Epidermal melanocyte (primary cell): ENCODE data around the gene FOXP1.

ENCODE experiments used
- DNase-seq: peaks from one replicate; pipeline ENCODE4 v3.0.0; 2011; ENCODE audit warnings: low spot score; ENCODE audit not compliant: insufficient read length

Gene FOXP1

DNA sequence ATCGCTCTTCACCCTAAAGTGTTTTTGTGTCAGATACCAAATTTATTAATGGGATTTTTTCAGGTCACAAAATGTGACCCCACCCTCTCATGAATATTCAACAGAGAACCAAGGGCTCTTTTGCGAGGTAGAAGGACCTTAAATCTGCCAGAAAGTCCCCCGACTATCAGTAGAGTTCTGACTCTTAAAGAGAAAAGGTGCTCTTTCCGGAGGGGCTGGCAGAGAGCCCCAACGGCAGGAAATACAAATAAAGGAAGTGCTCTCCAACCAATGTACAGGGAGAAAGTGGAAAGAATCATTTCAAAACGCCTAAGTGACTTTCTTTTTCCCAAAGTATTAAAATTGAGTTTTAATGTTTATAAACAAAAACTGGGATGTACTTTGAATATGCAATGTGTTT lies 517.2 kb downstream of the FOXP1 start:
- no peak for DNase-seq

DNA sequence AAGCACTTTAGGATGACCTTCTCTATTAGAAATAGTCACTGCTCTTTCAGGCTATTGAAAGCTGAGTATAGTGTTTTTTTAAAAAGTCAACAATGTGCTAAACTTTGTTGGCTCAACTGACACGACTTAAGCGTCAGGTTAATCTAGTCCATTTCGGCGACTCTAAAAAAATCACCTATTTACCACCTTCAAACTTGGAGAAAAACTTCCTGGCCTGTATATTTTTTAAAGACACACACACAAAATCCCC lies 517.8 kb downstream of the FOXP1 start:
- no peak for DNase-seq

GRCh38 chr3:71064956-71065763 lies 518.4 kb downstream of the FOXP1 start:
- no peak for DNase-seq

DNA sequence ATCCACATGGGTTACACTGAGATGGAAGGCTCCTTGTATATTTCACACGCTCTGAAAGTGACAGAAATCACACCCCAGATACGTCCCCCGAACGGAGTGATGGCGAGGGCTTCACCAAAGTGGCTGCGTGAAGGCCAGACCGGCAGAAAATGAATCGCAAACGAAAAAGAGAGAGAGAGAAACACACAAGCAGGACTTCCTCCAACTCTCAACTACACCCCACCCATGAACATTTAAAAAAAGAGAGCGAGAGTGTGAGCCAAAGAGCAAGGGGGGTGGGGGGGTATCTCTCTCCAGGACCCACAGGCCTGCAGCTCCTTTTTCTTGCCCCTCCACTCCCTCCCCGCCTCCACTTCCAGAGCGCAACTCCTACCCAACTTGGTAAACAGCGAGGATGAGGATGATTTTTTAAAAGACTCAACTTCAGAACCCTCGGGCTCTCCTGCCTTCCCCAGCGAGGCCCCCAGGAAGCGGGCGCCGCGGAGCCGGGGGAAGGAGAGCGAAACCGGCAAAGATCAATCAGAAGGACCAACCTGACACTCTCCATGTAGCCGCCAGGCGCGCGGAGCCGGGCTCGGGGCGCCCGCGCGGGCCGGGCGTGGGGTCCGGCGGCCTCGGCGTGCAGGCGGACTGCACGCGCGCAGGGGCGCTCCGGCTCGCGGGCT lies 519.1 kb downstream of the FOXP1 start:
- no peak for DNase-seq

DNA sequence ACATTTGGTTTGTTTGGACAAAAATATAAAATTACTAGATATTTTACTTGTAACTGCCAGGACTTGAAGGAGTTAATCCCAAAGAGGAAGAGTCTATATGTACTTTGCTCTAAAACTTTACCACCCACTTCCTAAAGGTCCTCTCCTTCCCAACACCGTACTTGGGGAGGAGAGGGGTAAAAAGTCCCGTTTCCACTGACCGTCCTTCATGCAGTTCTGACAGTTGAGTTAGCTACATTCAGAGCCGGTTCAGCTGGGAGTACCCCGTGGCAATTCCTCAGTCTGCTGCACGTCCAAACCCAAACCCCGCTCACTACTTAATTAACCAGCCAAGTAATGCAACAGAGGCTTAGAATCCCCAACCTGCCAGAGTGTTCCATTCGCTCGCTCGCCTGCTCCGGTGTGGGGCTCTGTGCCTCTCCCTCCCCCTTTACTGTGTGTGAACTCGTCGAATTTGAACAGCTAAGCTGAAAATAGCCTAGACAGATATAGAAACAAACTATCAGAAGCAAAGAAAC lies 519.7 kb downstream of the FOXP1 start:
- peak; percentile 41 for DNase-seq

DNA sequence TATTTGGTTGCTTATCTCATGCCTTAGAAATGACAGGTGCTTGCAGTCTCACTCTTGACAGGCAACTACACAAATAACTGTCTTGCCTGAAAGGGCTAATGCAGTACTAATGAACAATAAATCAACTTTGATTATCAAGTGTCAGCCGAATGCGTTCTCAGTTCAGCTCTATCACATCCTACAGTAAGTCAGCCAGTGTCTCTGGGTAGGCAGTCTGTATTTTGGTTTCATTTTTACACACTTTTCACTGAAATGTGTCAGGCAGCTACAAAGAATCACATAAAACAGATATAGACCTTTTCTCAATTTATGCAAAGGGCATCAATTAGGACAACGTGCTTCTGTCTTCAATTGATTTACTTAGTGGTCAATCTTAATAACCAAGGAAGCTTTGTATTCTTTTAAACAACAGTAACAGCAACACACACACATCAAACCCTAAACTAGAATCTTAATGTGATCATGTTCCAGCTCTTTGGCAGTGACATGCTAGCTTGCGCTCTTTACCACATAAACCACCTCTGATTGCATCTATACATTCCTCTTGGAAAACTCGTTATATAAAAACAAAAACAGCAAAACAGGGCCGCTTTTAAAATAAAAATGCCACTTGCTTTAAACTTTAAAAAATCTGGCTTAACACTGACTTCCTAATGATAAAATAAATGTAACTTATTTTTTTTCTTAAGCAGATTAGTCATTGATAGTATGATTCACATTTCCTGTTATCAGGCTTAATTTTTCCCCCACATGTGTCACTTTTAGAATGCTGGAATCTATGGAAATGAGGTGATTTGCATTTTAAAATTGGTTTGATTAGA lies 520.4 kb downstream of the FOXP1 start:
- DNase-seq, result no peak

GRCh38 chr3:71062037-71062932 lies 521.2 kb downstream of the FOXP1 start:
- no peak for DNase-seq

GRCh38 chr3:71061581-71061980 lies 521.9 kb downstream of the FOXP1 start:
- DNase-seq, result no peak

DNA sequence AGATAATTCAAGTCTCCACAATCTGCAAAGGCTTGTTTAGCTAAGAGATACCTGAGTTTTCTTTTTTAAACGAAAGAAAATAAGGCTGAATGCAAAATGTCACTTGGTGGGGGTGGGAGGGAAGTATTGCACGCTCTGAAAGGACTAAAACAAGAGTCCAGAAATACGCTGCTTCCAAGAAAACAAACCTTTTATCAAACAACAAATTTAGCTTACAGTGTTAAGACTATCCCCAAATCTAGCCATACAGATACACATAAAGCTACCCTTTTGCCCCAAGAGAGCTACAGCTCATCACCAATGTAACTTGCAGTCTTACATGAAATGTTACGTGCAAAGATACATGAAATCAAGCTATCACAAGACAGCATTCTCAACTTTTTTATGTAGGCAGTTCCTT lies 522.5 kb downstream of the FOXP1 start:
- no peak for DNase-seq

- no peak for DNase-seq
Observed at GRCh38 chr3:71060536-71060935, 523.0 kb downstream of the FOXP1 start.

DNA sequence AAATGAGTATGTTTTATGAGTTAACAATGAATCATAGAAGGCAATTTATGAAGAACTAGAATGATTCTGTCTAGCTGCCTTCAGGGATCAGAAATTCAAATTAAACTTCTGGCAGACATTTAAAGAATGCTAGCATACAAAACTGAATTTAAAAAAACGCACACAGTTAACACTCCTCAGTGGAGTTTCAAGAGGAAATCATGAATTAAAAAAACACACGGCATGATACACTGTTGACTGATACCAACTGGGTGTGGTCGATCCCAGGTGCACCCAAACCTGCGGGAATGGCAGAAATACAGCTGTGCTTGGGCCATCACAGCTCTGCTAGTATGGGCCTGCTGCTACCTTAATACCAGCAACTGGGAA lies 526.0 kb downstream of the FOXP1 start:
- DNase-seq, result no peak

DNA sequence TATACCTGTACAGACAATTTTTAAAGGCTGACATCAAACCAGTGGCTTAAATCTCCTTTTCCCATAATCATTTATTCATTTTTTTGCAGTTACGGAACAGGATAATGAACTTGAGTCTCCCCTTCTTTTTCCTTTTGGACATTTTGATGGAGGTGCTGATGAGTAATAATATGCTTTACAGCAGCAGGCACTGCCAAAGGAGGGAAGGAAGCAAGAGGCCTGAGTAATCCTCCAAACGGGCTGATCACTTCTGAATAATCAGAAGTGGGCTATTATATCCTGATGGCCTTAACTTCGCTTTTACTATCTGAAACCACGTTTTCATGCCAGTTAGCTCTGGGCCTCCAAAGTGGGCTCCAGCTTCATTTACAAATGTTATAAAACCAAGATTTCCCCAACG lies 527.2 kb downstream of the FOXP1 start:
- no peak for DNase-seq

- DNase-seq, result no peak
Observed at GRCh38 chr3:71055257-71056001, 528.1 kb downstream of the FOXP1 start.

DNA sequence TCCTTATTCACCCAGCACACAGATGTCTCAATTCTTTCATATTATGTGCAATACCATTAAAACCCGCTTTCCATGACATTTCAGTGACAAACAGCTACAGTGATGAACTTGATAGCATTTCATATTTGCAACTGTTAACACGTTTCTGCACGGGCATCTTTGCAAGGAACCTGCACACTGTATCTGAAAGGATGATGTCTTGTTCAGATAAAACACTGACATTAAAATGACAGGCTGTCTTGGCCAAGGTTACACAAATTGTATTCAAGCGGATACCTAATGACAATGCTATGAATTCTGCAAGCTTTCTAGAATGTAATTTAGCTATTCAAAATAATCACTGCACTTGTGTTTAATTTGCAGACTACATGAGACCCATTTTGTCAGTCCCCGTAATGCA lies 529.2 kb downstream of the FOXP1 start:
- no peak for DNase-seq

DNA sequence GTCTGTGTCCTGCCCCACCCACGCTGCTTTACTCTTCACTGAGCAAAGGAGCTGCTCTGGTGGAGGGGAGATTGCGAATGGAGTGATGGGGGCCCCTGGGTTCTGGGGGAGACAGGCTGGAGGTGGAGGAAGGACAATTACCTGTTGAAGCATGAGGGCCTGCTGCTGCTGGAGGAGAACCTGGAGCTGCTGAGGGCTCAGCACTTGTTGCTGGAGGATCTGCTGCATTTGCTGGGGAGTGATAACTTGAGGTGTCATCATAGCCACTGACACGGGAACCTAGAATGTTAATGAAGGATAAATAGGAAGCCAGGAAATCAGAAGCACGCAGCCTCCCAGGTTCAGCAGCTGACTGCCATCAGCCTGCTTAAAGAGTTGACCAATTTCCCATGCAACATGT lies 530.0 kb downstream of the FOXP1 start:
- DNase-seq, result no peak

DNA sequence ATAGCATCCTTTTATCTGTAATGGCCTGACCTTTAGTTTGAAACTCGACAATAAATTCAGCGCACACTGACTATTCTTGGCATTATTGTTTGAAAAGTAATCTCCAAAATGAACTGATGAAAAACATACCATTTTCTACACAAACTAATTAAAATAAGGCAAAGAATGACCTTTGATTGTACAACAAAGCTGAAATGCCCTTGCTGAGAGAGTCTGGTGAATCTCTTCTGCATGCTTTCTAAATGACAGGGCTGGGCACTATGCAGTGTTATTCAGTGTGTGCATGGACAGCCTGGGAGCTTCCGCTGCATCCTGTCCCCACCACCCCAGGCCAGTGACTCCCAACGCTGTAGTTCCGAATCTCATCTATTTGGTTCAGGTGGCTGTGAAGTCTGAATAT lies 530.8 kb downstream of the FOXP1 start:
- no peak for DNase-seq

DNA sequence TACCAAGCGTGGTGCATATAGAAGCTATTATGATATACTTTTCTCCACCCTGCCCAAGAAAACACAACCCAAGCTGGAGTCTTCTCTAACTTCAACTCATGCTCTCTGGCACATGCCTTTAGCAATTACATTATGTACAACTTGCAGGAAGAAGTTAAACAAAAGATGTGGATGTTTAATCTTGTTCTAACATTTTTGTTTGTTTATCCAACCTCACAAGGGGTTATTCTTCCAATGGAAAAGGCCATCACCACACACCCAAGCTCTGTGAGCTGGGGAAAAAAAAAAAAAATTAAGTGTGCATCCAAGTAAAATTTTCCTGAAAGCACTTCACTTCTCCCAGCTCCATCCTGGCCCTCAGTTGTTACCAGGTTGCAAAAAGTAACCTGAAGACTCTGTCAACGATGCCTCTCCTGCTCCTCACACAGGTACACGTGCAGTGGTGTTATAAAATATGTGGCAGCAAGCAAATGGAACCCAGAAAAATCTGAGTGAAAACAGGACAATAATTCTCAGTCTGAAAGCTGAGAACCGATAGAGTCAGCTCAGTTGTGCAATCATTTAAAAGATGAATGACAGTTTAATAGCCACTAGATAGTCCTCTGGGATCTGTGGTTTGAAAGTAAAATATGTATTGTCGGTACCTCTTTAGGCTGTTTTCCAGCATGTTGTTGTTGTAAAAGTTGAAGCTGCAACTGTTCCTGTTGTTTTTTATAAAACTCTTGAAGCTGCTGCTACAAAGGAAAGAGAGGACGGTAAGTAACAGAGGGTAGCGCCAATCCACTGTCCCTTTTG lies 531.4 kb downstream of the FOXP1 start:
- DNase-seq, result no peak

DNA sequence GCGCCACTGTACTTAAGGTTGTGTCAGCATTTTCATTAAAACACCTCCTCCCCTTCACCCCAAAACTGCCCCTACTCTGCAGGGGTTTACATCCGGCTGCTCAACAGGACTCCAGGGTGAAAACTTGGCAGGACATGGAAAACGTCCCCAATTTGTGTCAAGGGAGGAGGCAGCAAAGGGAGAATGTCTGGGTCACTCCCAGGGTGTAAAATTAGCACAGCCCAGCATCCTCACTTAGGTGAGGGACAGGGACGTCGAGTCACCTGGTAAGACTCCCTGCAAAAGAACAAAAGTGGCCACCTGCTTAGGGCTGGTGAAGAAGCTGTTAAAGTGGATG lies 532.3 kb downstream of the FOXP1 start:
- DNase-seq, result no peak

- peak; percentile 29 for DNase-seq
Observed at GRCh38 chr3:71050538-71051258, 532.8 kb downstream of the FOXP1 start.
